ENCODE data around the gene LMOD3.

LMOD3 gene

DNA sequence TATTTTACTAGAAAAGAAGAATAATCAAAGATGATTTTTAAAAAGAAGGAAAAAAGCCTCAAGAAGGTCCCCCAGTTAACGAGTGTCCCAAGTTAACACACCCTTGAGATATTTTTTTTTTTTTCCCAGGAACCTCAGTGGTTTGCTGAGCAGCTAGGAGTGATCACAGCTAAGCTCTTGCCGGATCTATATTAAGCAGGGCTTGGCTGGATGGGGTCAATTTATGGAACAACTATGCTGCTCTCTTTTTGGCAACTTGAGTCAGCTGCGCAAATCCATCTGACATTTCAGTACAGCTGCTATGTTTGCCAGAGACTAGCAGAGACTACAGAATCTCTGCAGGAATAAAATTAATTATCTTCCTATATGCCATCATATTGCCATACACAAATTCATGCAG lies at the start of gene LMOD3:
Gene LMOD3 (minus strand): TSS at position 193 of the 400 bp plus-strand sequence. CDS start 209 bp downstream, outside the sequence.
- no peak for DNase-seq

DNA sequence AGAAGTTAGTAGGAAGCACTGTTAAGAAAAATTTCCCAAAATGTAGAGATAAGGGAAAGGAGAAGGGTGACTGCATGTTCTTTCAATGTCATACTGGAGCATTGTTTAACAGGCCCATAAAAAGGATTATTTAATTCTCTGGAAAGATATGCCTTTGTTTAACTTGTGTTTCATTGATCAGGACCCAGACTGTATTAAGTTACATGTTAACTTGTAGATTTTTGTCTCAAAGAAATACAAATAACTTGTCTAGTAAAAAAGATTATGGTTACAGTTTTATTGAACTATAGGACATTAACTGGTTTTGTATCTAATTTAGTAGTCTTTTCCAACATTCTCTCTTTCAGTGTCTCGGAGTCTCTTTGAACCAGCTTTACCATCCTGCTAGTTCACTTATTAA lies 49.7 kb upstream of the LMOD3 start:
- no peak for DNase-seq

DNA sequence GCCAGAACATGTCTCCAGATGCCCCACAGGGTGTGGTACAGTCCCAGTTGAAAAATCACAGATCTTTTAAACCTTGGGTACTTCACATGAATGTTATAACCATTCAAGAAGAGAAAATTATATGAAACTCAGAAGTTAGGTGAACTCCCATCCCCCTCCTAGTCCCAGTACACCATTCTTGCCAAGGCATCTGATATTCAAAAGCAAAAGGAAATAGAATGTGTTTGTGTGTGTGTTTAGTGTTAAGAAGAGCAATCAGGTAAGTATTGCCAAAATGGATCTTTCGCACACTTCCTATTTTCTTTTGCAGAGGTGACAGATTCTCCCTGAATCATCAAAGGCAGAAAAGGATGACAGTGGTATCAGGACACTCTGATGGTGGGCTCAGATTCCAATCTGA lies 44.1 kb upstream of the LMOD3 start:
- DNase-seq = no peak

DNA sequence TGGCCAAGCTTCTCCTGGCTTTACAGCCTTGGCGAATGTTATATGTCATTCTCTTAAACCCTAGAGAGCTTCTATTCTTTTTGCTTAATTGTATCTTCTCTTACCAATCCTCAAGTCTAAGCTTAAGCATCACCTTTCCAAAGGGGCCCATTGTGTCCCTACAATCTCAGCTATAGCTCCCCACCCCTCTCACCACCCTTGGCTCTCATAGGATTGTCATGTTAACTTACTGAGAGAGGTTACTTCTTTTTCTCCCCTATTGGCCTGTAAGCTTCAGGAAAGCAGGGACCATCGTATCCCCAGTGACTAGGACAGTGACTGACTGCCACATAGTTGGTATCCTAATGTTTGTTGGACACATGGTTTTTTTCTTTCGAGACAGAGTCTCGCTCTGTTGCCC lies 43.3 kb upstream of the LMOD3 start:
- DNase-seq = no peak

DNA sequence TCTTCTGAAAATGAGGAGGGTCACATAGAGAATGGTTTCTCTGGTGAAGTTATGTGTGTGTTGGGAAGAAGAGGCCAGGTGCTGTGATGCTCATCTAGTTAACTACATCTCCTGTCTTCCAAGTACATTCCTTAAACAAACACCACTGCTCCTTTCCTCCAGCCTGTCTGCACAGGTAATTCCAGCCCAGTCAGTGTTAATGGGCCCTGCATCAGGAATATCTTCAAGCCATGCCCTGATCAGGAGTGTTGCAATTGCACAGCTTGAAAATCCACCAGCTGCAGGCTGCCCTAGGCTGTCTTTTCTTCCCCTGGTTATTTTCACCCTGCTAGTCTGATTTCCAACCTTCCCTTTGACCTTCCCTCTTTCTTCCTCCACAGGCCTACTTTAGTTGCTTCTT lies 41.9 kb upstream of the LMOD3 start:
- DNase-seq = no peak

DNA sequence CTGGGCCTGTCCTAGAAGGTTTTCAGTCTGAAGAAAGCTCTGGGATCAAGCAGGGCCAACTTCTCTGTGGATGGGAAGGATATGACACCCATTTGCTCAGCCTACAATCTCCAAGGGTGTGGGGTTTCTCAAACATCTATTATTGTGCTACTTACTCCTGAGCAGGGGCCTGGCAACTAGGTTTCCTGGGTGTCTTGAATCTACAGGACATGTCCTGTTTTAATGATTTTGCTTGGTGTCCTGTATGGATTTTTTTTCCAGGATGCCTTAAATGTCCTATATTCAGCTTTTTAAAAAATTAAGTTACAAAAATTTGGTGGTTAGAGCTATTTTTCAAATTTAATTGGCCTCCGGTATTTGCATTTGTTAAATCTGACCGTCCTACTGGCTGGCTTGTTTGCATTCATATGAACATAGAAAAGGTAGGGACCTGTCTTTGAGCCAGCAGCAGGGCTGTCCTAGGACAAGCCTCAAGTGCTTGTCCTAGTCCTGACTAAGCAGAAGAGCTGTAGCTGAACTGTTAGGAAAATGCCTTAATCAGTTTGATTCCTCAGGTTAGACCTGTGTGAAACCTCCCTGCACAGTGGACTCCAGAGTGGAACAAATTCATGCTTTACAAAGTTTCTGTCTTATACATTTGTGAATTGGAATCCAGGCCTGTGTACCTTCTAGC lies 40.0 kb upstream of the LMOD3 start:
- no peak for DNase-seq

DNA sequence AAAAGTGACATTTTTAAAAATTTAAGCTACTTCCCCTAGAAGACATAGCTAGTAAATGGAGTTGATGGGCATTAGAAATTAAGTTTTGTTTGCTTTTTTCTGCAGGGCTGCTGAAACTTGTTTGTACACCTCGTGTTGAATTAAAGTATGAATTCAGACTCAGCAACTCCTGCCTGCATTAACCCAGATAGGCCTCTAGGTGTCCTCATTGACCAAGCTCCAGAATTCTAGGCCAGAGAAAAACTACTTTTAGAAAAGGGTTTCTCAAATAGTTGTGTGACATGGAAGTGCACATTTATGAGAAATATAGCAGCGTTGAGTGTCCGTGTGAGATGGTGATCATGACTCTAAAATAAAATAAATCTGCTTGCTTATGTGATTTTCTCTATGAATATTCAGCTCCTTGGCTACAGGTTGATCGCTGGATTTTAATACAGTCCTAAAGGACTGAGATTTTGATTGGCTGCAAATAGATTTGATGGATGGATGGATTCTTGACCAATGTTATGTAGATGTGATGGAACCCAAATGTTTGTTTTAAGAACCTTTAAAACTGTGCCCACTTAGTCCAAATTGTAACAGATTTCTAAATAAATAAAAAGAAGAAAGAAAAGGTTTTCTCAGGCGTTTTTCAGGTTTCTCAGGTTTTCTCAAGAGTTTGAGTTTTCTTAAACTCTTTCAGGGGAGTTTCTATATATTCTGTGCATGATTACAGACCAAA lies 39.4 kb upstream of the LMOD3 start:
- DNase-seq = peak; percentile 21

DNA sequence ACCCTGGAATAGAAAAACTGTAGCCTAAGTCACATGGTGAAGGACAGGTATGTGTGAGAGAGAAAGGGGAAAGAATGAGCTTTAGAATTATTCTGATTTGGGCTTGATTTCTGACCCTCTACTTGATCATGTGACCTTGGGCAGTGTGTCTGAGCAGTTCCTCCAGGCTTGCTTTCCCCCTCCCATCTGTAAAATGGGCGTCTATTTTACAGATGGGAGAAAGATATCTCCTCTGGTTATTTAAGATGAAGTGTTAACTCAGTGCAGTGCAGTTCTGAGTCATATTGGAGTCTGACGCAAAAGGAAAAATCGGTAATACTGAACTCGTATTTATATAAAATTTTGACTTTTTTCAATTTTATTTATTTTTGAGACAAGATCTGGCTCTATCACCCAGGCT lies 38.1 kb upstream of the LMOD3 start:
- no peak for DNase-seq

DNA sequence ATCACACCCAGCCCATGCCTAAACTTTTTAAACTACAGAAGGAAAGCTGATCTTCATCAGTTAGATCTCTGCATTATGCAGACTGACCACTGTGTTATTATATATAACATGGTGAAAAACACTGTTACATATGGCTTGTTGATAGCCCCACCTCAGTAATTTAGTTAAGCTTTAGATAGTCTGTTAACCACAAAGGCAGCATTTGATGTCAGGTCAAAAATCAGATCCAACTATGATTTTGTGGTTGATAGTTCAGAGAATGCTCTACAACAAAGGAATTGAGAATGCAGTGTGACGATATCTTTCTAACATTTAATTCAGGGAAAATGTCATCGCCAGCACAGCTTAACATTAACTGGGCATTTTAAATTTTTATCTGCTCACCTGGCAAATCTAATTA lies 37.7 kb upstream of the LMOD3 start:
- DNase-seq = no peak

DNA sequence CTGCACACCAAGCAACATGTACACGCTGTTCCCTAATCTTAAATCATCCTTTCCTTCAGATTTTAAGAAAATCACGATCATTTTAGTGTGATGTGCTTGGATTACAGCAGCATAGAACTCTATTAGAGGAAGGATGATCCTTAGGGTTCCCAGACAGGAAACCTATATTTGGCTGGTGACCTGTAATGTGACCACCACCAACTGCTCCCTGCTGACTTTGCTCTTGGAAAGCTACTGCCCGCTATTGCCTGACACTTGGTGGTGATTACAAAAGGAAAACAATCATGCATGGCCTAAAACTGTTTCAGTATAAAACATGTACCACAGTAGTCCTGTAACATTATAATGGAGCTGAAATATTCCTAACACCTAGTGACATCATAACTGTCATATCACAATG lies 27.2 kb upstream of the LMOD3 start:
- DNase-seq = no peak

DNA sequence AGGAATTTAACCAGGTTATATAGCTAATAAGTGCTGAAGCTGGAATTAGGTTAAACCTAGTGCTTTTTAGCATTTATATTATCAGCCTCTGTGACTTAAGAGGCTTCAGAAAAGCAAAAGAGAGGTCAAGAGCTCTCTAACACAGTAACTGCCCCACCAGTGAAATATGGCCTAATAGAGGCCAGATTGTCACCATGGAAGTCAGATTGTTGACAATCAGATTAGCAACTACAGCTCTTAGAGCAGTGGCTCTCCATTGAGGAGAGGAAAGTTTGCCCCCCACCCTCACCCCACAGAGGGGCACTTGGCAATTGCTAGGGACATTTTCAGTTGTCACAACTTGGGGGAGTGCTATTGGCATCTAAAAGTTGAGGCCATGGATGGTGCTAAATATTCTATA lies 23.3 kb upstream of the LMOD3 start:
- no peak for DNase-seq

DNA sequence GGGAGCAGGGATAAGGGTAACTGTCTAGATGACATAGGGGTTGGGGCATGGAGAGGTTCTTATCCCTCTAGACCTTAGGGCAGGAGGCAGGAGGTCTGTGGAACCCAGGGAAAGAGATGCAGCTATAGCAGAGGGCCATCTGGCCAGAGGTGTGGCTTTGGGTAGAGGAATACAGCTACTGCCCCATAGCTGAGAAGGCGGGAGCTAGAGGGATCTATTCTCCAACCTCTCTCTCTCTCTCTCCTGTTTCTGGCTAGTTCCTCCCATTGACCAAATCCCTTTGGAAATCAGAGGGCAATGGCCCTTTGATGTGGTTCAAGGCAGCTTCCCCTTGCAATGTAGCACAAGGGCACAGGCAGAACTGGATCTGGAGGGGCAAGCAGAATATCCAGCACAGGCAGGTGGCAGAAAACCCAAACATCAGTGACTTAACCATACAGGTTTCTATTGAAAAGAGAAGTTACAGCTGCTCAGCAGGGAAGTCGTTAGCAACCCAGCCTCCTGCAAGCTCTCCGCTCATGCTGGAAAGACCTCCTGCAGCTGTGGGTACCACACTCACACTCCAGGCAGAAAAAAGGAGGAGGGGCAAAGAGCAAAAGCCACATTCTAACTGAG lies 22.3 kb upstream of the LMOD3 start:
- DNase-seq = peak; percentile 71

DNA sequence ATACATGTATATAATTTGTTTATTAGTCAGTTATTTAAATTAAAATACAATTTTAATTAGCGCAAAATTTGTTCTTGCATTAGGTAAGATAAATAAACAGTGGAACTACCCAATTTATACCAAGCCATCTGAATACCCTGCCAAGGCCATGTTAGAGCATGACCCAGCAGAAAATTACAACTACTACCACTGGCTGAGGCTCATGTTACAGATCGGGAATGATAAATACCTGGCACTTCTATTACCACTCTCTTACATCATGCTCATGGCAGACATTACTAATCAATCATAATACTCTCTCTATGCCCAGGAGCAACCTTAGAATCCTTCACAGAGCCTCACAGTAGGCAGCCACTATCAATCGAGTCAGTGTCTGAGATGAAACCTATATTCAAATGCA lies 21.2 kb upstream of the LMOD3 start:
- DNase-seq = peak; percentile 66

DNA sequence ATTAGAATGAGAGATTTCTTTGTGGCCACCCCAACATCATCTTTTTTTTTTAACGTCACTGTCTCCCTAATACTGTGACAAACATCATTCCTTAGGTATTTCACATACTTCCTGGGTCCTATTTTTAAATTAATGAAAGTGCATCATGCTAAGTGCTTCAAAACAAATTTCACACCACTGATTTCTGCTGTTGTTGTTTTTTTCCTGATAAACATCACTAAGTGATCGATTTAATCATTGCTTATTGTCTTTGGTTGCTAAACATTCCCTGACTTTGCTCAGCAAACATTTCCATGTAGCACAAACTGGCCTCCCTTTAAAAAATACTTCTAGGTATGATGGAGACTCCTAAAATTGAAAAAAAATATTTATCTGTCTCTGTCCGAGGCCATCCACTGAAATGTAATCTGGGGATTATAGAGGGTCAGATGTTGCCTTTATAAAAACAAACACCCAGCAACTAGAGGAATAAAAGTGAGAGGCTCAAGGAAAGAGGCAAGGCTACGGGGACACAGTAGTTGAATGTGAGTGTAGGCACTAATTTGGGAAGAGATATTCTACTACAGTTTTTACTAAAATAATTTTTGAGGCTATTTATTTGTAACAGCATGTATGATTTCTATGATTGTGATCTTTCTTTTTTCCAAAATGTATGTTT lies 20.5 kb upstream of the LMOD3 start:
- DNase-seq = no peak

DNA sequence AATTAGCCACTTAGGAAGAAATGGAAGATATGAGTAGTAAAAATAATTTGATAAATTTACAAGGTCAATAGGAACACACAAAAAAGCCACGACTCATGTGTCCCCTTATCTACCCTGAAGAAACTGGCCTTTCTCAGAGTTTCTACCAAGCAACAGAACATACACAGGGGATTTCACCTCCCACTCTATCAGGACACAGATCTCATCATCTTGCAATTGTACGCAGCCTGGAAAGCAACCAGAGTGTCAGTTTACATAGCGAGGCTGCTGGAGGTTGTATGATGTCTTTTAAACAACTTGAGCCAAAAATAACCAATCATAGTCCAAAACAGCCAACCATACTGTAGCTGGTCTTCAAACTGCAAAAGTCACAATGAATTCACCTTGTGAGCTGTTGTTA lies 19.7 kb upstream of the LMOD3 start:
- no peak for DNase-seq

DNA sequence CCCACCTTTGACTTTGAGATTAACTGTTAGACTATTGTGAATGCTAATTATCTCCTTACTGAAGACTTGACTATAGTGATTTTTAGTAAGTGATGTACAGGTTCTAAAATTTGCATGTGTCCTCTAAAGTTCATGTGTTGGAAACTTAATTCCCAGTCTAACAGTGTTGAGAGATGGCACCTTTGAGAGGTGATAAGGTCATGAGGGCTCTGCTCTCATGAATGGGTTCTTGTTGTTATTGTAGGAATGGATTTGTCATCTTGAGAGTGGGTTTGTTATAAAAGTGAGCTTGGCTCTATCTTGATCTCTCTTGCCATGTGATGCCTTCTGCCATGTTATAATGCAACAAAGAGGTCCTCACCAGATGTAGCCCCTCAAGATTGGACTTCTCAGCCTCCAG lies 18.9 kb upstream of the LMOD3 start:
- no peak for DNase-seq

DNA sequence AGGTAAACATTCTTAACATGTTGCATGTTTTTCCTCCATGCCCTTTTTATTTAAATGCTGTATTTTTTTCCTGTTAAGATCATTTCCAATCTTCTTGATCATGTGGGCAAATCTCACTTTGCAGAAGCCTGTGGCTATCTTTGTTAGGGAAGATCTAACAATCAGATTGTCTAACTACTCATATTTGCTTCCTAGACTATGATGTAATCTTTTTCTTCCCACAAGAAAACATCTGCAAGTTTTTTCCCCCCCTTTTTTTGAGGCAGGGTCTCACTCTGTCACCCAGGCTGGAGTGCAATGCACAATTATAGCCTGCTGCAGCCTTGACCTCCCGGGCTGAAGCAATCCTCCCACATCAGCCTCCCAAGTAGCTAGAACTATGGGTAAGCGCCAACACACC lies 15.0 kb upstream of the LMOD3 start:
- no peak for DNase-seq

DNA sequence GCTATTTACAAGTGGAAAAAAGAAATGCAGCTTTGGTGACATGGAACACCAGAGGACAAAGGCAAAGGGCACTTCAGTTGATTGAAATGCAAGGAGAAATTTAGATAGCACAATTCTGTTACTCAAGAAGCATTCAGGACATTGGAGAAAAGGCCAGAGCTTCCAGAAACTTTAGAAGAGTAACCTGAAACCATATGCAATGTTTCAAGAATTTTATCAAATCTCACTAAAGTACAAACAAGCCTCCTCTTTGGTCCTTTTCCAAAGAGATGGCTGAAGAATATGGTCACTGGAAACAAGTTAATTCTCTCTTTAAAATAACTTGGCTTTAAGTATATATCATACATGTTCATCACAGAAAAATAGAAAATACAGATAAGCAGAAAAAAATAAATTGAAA lies 14.6 kb upstream of the LMOD3 start:
- DNase-seq = no peak

DNA sequence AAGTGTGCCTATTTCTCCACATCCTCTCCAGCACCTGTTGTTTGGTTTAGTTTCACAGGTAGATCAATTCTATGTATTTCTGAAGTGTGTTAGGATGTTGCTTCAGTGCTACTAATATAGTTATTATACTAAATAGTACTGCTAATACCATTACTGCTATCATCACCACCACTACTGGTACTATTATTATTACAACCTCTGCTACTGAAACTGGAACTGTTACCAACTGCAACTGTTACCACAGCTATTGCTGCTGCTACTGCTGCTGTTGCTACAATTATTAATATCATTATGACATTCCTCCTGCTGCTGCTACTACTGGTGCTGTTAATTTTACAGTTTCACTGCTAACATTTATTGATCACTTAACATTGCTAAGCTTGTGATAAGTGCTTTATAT lies 8.3 kb upstream of the LMOD3 start:
- no peak for DNase-seq

DNA sequence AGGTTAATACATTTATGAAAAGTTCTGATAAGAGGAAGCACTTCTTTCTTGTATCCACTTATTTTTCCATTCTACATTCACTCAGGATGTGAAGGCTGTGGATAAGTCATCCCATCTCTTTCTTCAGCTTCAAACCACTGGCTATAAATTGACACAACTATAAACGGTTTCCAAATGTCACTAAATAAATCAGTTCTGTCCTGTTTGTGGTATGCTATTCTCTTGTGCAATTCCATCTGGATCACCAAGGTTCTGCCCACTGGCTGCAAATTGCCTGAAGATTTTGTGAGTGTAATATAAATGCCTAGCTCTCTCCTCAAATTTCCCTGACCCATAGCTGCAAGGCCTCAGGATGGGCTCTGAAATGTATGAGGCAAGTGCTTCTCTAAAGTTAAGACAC lies 7.1 kb upstream of the LMOD3 start:
- no peak for DNase-seq

DNA sequence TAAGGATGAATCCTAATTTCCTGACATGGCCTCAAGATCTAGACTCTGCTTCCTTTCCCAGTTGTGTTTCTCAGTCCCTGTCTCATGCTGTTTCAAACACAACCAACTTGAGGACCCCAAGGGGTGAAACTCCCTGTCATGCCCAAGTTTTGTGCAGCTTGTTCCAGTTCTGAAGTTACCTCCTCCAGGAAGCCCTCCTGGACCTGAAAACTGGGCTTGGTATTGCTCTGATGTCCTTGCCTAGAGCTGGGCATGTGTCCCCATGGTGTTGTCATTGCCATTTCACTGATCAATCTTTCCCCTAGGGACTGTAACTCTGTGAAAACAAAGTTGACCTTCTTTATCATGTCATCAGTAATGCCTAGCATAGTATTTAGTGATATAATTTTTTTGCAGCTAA lies 6.1 kb upstream of the LMOD3 start:
- DNase-seq = no peak

DNA sequence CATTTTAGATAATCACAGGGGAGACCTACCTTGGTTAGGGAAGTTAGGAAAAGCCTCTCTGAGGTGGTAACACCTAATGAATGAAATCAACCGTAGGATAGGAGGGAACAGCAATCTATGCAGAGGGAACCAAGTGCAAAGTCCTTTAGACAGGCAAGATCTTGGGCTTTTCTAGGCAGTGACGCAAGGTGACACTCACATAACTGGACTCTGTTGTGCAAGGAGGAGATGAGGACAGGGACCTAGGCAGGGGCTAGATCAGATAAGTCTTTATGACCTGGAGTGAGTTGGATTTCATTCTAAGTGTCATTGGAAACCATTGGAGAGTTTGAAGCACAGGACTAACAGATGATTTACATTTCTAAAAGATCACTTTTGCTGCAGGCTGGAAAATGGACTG lies 4.6 kb upstream of the LMOD3 start:
- no peak for DNase-seq

DNA sequence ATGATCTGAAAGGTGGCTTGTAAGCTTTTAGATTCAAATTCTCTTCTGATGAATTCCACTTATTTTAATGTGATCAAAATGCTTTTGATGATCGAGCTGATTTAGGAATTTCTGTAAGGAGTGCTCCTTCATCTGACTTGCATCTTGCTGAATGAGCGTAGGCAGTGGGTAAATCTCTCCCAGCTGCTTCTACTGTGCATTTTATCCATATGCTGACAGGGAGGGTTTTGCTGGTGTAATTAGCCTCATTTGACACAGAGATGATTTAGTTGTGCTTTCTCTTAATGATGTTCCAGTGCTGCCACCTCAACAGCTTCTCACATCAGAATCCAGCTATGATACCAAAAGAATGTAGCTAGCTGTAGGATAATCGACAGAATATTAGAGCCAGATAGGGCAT lies 3.8 kb upstream of the LMOD3 start:
- DNase-seq = no peak

DNA sequence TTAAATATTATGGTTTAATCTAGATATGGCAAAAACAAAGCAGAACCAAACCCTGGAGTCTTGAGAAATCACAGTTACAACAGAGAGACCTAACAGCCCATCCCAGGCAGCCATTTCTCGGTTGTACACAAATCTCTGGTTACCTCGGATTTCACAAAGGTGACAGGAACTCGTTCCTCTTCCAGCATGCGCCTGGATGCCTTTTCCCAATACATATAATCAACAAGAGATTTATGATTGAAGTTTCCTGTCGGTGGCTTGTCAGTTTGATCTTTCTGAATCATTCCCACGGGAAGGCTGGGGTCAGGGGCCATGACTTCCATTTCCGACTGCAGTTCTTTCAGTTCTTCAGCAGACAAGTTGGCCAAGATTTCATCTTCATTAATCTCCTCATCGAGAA lies 445 bp downstream of the LMOD3 start:
- no peak for DNase-seq
